ENCODE results near the gene SRL.
A peak's percentile ranks its signal among the peaks of the same experiment; 100 is the strongest.
"Not testable (repeated sequence)": the region's sequence is repeated elsewhere in the genome, so short reads cannot be mapped to it uniquely, and the experiment has no call there.

The SRL gene

GRCh38 chr16:4226251-4227039 lies 15.4 kb downstream of the SRL start:
- no peak for DNase-seq (ENCODE audit: low read depth)

DNA sequence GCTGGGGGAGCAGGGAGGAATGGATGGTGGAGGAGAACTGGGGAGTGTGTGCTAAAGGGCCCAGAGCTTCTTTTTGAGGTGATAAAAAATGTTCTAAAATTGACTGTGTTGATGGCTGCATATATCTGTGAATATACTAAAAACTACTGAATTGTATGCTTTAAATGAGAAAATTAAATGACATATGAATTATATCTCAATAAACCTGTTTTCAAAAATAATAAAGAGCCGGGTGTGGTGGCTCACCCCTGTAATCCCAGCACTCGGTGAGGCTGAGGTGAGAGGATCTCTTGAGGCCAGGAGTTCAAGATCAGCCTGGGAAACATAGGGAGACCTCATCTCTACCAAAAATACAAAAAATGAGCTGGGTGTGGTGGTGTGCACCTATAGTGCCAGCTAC lies 16.8 kb downstream of the SRL start:
- no peak for DNase-seq (ENCODE audit: low read depth)

GRCh38 chr16:4220358-4220757 lies 21.5 kb downstream of the SRL start:
- DNase-seq (ENCODE audit: low read depth) = no peak

DNA sequence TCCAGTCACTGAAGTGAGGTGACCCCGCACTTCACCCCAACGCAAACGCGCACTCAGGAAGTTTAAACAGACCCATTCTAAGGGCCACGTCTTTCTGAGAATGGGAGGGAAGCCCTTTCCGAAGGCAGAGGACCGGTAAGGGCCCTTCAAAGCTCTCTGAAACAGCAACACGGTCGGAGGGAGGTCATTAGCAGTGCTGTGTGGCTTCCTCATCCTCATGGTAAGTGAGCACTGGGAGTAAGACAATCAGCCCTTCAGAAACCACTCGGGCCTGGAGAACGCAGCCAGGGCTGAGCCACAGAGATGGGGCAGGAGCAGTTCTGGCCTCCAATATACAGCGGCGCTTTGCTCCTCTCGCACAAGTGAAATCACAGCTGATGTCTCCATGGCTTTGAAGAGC lies 23.7 kb downstream of the SRL start:
- no peak for DNase-seq (ENCODE audit: low read depth)

DNA sequence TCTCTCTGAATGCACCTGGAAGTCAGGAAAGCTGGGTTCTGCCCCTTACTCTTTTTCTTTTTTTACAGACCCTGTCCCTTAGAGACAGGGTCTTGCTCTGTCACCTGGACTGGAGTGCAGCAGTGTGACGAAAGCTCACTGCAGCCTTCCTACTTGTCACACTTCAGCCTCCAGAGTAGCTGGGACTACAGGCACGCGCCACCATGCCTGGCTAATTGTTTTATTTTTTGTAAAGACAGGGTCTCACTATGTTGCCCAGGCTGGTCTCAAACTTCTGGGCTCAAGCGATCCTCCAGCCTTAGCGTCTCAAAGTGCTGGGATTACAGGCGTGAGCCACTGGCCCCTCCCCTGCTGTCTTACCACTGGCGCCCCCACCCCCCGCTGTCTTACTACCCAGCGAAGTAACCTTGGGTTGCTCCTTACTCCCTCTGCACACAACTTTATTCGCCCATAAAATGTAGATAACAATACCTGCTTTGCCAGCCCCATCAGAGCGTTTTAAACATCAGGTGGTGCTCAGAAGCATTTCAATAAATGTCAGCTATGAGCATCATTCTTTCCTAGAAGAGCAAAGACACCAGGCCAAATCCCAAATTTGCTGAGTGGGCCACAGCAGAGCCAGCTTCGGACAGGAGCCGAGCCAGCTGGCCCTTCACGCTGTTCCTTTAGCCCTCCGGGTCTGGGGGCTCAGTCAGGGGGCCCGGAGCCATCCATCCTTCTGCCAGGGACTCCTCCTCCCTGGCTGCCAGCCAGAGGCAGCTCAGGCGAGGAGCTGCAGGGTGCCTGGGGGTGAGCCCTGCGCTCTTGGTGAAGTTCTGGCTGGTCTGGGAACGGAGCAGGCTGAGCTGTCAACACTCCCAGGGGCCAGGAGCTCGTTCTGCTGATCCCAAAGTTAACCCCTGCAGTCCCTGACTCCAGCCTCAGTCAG lies 24.4 kb downstream of the SRL start:
- no peak for DNase-seq (ENCODE audit: low read depth)

DNA sequence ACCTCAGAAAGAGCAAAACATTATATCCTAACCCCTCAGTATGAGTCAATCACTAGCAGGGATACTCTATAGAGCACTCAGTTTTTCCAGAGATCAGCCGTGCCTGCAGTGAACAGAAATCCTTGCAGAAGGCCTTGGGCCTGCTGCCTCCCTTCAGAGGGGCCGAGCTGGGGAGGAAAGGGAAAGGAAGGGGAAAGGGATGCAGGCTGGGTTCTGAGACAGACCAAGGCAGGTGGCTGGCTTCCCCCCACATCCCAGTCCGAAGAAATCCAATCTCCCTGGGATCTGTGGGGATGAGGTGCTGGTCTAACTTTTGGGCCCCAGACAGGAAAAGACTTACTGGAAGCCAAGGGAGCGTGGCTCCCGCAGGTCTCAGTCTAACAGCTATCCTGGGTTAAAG lies 25.3 kb downstream of the SRL start:
- DNase-seq (ENCODE audit: low read depth) = no peak

- DNase-seq (ENCODE audit: low read depth) = no peak
These were observed 26.8 kb downstream of the SRL start for GRCh38 chr16:4215106-4215505.

DNA sequence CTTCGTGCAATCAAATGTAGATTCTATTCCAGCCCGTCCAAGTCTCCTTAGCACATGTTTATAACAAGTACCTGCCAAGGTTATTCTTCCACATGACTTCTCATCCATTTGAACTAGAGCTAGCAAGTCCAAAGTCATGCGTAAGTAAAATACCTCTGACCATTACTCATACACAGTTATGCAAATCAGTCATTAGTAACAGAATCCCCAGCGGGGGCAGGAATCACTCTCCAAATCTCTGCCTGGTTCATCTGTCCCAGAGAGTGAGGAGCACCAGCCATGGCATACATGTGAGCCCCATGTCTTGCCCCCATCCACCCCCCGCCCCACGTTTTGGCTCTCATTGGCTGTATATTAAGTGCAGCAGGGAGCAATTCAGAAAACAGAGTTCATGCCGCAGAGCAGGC lies 27.7 kb downstream of the SRL start:
- DNase-seq (ENCODE audit: low read depth) = peak; percentile 81

GRCh38 chr16:4213737-4214136 lies 28.1 kb downstream of the SRL start:
- DNase-seq (ENCODE audit: low read depth) = no peak

- DNase-seq (ENCODE audit: low read depth) = peak; percentile 31
These were observed 29.0 kb downstream of the SRL start for GRCh38 chr16:4212934-4213296.

GRCh38 chr16:4212211-4212933 lies 29.5 kb downstream of the SRL start:
- no peak for DNase-seq (ENCODE audit: low read depth)

GRCh38 chr16:4211445-4212210 lies 30.3 kb downstream of the SRL start:
- not testable (repeated sequence) for DNase-seq (ENCODE audit: low read depth)

DNA sequence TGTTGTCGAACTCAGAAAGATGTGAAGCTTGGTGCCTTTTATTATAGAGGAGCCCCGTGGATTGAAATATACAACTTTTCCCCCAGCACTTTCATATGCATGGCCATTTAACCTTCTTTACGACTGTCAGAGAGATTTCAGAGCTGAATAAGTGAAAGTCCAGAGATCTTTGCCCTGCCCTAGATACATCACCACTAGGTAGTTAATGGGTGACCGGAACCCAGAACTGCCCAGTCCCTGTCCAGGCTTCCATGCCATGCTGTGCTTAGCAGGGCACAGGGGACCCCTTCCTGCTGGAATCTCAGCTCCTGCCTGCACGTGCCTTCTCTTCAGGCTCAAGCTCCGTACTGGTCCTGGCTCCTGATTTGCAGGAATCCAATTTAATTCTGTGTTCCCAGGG lies 32.2 kb downstream of the SRL start:
- DNase-seq (ENCODE audit: low read depth) = no peak

GRCh38 chr16:4208341-4208751 lies 33.5 kb downstream of the SRL start:
- DNase-seq (ENCODE audit: low read depth) = no peak

GRCh38 chr16:4207683-4208340 lies 34.1 kb downstream of the SRL start:
- DNase-seq (ENCODE audit: low read depth) = no peak

DNA sequence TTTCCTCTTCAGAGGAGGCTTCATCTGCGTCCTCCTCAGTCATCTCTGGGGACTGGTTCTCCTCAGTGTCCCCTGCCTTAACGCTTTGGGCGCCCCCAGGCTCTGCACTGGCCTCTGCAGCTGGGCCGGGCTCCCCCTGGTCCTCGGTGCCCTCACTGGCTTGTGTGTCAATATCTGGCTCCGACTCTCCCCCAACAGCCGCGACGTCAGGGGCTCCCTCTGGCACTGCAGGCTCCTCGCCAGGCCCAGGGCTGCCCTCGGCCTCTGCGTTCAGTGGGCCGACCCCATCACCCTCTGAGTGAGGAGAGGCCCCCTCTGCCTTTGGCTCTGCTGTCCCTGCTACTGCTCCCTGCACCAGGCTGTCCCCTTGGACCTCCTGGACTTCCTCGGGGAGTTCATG lies 34.7 kb downstream of the SRL start:
- DNase-seq (ENCODE audit: low read depth) = no peak

DNA sequence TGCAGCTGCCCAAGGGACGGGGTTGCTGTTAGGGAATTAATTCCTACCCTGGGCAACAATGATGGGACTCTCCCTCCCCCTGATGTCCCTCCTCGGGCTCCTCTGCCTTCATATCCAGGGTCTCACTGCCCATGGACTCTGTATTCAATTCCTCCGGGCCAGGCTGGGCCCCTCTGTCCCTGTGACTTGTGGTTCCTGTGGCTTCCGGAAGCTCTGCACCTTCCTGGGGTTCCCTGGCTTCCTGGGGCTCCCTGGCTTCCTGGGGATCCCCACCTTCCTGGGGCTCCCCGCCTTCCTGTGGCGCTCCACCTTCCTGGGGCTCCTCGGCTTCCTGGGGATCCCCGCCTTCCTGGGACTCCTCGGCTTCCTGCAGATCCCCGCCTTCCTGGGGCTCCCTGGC lies 35.2 kb downstream of the SRL start:
- DNase-seq (ENCODE audit: low read depth) = no peak

DNA sequence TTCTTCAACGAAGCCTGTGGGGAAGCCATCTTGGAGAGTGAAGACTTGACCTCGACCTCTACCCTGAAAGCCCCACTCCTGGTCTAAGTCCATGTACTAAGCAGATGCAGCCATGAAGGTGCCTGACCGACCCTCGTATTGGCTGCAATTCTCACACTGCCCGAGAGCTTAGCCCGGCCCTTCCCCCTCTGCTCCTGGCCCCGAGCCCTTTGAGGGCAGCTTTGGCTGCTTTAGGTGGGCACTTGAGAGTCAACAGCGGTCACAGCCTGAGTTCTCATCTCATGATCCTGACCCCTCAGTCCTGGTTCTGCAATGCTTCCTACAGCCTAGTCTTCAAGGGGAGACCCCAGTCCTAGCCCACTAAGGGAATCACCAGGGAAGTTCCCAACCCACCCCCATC lies 35.9 kb downstream of the SRL start:
- DNase-seq (ENCODE audit: low read depth) = no peak

DNA sequence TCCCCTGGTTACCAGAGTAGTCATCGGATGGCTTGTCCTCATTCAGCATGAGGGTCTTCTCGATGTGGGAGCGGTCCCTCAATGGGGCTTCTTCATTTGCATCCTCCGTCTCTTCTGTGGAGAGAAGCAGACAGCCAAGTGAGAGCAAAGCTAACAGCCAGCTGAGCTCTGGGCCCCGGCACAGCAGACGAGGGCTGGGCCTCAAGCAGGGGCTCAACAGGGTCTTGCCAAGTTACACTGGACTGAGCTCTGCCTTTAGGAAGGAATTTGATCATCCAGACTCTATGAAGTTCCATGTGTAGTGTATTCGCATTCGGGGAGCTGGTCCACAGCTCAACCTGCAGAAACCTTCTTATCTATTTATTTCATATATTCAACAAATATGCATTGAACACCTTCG lies 37.4 kb downstream of the SRL start:
- no peak for DNase-seq (ENCODE audit: low read depth)

DNA sequence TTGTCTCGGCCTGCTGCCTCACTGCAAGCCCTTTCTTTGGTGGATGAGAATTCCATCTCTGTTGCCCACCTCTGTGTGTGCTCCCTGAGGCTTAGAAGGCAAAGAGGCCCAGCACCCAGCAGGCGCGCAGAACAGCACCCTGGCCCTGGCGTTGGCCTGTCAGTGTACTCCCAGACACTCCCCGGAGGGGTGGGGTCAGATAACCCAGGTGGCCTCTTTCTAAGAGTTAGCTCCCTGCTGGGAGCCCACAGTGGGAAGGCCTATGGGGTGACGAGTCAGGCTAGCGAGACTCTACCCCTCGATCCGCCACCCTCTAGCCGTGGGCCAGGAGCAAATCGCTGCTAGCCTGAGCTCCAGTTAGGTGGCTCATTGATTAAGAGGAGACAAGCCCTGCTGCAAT lies 38.1 kb downstream of the SRL start:
- DNase-seq (ENCODE audit: low read depth) = no peak

DNA sequence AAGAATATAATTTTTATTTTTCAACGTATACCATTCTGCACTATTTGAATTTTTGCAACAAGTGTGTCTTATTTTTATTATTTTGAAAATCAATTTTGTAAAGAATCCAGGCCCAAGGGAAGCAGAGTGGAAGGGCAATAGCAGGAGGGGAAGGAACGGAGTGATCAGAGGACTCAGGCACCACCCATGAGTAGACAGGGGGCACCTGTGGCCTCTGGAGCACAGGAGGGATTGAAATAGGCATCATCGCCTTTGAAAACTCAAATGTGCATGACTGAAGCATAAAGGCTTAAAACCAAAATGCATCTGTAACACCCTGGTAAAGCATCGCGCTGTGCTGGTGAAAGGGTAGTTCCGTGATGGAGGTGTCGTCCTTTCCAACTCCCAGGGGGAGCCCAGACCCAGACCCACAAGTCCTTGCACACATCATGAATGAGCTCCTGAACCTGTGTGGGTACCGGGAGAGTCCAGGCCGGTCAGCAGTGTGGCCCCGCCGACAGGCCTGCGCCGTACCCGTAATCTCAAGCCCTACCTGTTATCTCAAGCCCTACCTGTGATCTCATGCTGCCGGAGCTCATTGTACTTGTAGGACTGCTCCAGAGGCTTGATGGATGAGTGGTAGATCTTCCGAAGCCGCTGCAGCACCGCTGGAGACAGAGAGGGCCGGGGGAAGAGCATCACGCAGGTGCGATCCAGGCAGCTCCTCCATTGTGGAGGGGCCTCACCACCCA lies 39.1 kb downstream of the SRL start:
- DNase-seq (ENCODE audit: low read depth) = no peak

Measured in HS-5 (cell line).